Myocyte (in vitro differentiated cells): ENCODE results near the gene L3MBTL4. TPM values are rescaled to one million over a fixed set of nuclear protein-coding genes. Genes with fewer than 3 reads are reported as not detected.
A peak's percentile ranks its signal among the peaks of the same experiment; 100 is the strongest.

Experiments used
- DNase-seq: peaks from one replicate; pipeline ENCODE4 v3.0.0-alpha.2; 2012; ENCODE audit warnings: low read depth
- total RNA-seq: library from RNA; depleted of rRNA; stranded (reverse); fragments of >200 nt; gene quantifications from 2 replicates; pipeline ENCODE4 v1.2.3, GENCODE V29; 2014

Gene L3MBTL4
- total RNA-seq, 1 donor from 2014 or later: not detected

GRCh38 chr18:6257950-6258349, 156.8 kb downstream of the L3MBTL4 start:
- no peak for DNase-seq

DNA sequence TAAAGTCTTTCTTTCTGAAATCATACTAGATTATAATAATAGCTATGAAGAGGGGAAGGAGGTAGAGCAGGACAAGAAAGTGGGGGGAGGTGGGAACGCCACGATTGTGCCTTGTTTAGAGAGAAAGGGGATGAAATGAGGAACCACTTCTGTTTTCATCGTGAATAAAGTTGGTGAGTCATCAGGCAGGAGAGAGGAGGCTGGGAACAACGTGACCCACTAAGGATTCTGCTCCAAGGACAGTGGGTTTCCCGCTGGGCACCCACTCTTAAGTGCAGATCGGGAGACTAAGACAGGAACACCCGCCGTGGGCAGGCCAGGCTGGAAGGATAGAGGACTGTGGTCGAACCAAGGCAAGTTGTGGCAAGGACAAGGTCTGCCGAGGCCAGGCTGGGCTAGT, 158.2 kb downstream of the L3MBTL4 start:
- no peak for DNase-seq

DNA sequence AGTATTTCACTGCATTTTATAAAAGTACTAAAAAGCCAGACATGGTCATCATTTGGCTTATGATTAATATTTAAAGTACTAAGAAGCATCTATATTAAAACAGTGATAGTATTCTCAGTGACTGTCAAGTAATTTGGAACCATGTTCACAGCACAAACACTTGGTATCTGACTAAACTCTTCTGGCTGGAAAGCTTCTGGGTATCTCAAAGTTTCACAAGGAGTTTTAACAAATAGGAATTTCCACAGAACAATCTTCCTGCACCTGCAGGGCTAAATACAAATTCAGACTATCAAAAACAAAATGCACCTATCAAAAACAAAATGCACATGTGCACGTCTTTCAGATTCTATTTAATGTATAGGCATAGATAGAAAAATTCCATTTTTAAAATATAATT, 158.8 kb downstream of the L3MBTL4 start:
- no peak for DNase-seq

- DNase-seq: no peak
These were observed 159.5 kb downstream of the L3MBTL4 start for GRCh38 chr18:6255116-6255705.

DNA sequence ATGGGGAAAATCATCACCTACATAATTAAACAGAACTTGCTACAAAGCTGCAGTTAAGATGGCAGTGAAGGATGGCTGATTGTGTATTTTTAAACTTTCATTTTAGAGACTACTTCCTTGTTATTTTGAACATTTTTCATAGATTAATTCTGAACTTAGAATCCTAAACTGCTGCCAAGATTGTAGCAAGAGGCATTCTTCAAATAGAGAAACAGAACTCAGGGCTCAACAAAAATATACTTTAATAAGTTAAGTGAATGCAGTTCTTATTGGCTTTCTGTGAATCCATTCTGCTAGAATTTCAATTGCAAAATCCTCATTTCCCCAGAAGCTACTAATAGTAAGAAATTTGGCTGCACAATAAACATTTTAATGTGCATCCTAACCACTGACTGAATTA, 160.3 kb downstream of the L3MBTL4 start:
- no peak for DNase-seq

DNA sequence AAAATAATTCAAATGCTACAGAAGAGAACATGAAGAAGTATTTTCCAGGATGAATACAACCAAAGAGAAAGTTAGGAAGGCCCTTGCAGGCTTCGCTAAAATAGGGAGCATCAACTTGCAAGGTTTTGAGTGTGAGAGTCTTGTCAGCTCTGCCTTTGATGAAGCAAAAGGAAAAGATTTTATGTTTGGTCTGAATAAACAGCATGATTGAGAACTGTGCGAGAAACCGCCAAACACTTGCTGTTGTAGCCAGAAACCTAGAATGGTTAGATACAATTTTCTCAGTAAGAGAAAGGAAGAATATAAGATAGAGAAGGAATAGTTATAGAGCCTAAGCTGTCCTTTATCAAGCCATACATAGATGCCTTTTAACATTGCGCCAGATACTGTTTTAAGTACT, 163.6 kb downstream of the L3MBTL4 start:
- no peak for DNase-seq

GRCh38 chr18:6249788-6250187, 164.9 kb downstream of the L3MBTL4 start:
- DNase-seq: no peak

GRCh38 chr18:6249170-6249569, 165.5 kb downstream of the L3MBTL4 start:
- DNase-seq: no peak

GRCh38 chr18:6248017-6248416, 166.7 kb downstream of the L3MBTL4 start:
- DNase-seq: no peak

- no peak for DNase-seq
These were observed 172.7 kb downstream of the L3MBTL4 start for GRCh38 chr18:6242004-6242403.

- peak; percentile 0 for DNase-seq
These were observed 175.0 kb downstream of the L3MBTL4 start for GRCh38 chr18:6239716-6240115.

GRCh38 chr18:6236258-6236657, 178.5 kb downstream of the L3MBTL4 start:
- DNase-seq: no peak

- DNase-seq: no peak
These were observed 192.4 kb downstream of the L3MBTL4 start for GRCh38 chr18:6222271-6222670.

DNA sequence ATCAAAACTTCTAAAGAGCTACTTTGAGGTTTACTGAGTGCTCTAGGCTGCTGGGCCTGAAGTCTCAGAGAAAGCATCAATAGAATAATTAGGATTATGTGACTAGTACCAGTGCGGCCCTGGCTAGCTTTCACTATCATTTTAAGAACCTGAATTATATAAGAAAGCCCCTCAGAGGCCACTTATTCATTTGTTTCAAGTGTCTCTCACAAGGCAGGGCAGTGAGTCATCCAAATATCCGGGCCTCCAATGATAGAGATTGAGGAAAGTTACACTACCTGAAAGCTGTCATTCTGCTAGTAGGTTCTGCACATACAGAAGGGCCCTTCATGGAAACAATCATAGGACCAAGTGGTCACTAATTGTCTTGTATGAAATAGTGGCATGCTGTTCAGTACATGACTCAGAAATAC, 193.1 kb downstream of the L3MBTL4 start:
- DNase-seq: no peak

DNA sequence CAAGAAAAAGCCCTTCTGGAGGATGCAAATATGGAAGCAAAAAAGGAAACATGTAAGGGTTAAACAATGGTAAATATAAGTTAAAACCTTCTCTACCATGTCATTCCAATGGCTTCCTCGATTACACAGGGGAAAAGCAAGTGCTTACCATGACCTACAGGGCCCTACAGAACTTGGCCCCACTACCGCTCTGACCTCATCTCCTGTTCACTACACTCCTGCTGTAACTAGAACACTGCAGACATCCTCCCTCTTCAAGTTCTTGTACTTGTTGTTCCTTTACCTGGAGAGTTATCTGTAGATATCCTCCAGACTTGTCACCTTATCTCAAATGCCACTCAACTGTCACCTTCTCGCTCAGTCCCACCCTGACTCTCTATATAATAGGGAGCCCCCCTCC, 194.6 kb downstream of the L3MBTL4 start:
- no peak for DNase-seq

- DNase-seq: no peak
These were observed 195.5 kb downstream of the L3MBTL4 start for GRCh38 chr18:6219116-6219717.

- DNase-seq: no peak
These were observed 198.8 kb downstream of the L3MBTL4 start for GRCh38 chr18:6215888-6216287.

- no peak for DNase-seq
These were observed 203.6 kb downstream of the L3MBTL4 start for GRCh38 chr18:6211174-6211504.

GRCh38 chr18:6210349-6211173, 204.2 kb downstream of the L3MBTL4 start:
- no peak for DNase-seq

DNA sequence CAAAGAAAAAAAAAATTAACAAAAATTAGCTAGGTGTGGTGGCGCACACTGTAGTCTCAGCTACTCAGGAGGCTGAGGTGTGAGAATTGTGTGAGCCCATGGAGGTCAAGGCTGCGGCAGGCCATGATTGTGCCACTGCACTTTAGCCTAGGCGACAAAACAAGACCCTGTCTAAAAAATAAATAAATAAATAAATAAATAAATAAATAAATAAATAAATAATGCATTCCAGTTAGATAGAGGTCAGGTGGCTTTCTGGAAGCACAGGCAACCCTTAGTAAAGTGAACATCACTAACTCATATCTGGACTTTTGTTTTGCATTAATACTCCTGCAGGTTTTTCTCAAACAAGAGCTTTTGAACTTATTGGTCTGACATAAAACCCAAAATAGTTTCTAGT, 206.8 kb downstream of the L3MBTL4 start:
- DNase-seq: no peak

DNA sequence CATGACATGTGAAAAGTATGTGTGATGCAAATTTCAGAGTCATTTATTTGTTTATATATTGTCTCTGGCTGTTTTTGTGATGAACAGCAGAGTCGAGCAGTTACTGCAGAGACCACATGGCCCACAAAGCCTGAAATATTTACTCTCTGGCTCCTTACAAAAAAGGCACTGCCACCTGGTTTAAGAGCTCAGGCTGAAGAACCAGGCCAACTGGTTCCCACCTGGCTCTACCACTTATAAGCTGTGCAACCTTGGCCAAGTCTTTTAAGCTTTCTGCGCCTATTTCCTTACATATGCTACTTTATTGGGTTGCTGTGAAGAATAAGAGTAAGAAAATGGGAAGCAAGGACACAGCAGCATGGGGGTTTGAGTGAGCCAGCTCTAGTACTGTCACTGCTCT, 207.6 kb downstream of the L3MBTL4 start:
- DNase-seq: no peak

GRCh38 chr18:6205706-6206105, 209.0 kb downstream of the L3MBTL4 start:
- DNase-seq: no peak

DNA sequence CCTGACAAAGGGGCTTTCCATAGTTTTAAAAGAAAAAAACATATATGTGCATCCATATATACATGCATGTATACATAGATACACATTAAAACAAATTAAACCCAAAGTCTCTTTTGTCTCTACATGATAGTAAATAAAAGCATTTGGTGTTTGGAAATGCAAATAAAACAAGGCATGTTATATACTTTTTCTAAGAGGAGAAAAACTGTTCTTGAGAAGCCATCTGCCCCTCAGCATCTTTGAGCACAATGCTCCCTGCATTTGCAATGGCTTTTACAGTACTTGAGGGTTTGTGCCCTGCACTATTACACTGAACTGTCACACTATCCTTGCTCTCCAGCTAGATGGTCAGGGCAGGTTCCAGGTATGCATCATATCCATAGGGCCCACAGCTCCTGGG, 210.2 kb downstream of the L3MBTL4 start:
- no peak for DNase-seq
